GM19397 (cell line): Measurements from ENCODE around the gene PARPBP.
A peak's percentile ranks its signal among the peaks of the same experiment; 100 is the strongest.
"Not testable (repeated sequence)": the region's sequence is repeated elsewhere in the genome, so short reads cannot be mapped to it uniquely, and the experiment has no call there.

Experiments
- ATAC-seq: cut with Tn5 transposase; IDR thresholded peaks from one replicate; pipeline ENCODE4 v1.9.1; 2021; ENCODE audit warnings: mild to moderate bottlenecking, moderate library complexity; ENCODE audit not compliant: unreplicated experiment

Gene PARPBP

GRCh38 chr12:102119674-102120563 lies at the start of gene PARPBP, which contains the start of gene NUP37:
Gene PARPBP (plus strand): TSS chr12:102120183. CDS start chr12:102123889, 3,706 bp downstream.
Gene NUP37 (minus strand): TSS chr12:102120114. CDS start chr12:102118518, 1,596 bp downstream.
- peak; percentile 98 for ATAC-seq

- ATAC-seq = not testable (repeated sequence)
Observed at GRCh38 chr12:102072092-102072491, 47.9 kb upstream of the PARPBP start.

GRCh38 chr12:102080842-102081241 lies 39.1 kb upstream of the PARPBP start:
- no peak for ATAC-seq

GRCh38 chr12:102089228-102089835 lies 30.7 kb upstream of the PARPBP start:
- ATAC-seq = not testable (repeated sequence)

GRCh38 chr12:102093319-102093718 lies 26.7 kb upstream of the PARPBP start:
- no peak for ATAC-seq

- ATAC-seq = no peak
Observed at GRCh38 chr12:102095677-102096263, 24.2 kb upstream of the PARPBP start.

- no peak for ATAC-seq
Observed at GRCh38 chr12:102096855-102097254, 23.1 kb upstream of the PARPBP start.

GRCh38 chr12:102106905-102107304 lies 13.1 kb upstream of the PARPBP start:
- no peak for ATAC-seq

GRCh38 chr12:102107970-102108369 lies 12.0 kb upstream of the PARPBP start:
- ATAC-seq = no peak

GRCh38 chr12:102110782-102111181 lies 9.2 kb upstream of the PARPBP start:
- ATAC-seq = no peak

GRCh38 chr12:102114212-102114611 lies 5.8 kb upstream of the PARPBP start:
- ATAC-seq = no peak

GRCh38 chr12:102116392-102116791 lies 3.6 kb upstream of the PARPBP start:
- no peak for ATAC-seq

GRCh38 chr12:102118874-102119273 lies 1.1 kb upstream of the PARPBP start:
- no peak for ATAC-seq

GRCh38 chr12:102120564-102120873 lies 536 bp downstream of the PARPBP start:
- peak; percentile 2 for ATAC-seq

GRCh38 chr12:102120886-102121285 lies 903 bp downstream of the PARPBP start:
- no peak for ATAC-seq

- ATAC-seq = not testable (repeated sequence)
Observed at GRCh38 chr12:102121328-102121727, 1.3 kb downstream of the PARPBP start.

- ATAC-seq = not testable (repeated sequence)
Observed at GRCh38 chr12:102130720-102131119, 10.7 kb downstream of the PARPBP start.

- ATAC-seq = not testable (repeated sequence)
Observed at GRCh38 chr12:102131442-102131841, 11.5 kb downstream of the PARPBP start.

GRCh38 chr12:102137619-102138018 lies 17.6 kb downstream of the PARPBP start:
- not testable (repeated sequence) for ATAC-seq

- ATAC-seq = not testable (repeated sequence)
Observed at GRCh38 chr12:102142866-102143373, 22.9 kb downstream of the PARPBP start.

GRCh38 chr12:102144221-102144620 lies 24.2 kb downstream of the PARPBP start:
- ATAC-seq = no peak
